ENCODE results near the gene AGBL4.

GRCh38 chr1:49102752-49103151, 921.0 kb downstream of the AGBL4 start:
- TF ChIP-seq, protein P1, sequence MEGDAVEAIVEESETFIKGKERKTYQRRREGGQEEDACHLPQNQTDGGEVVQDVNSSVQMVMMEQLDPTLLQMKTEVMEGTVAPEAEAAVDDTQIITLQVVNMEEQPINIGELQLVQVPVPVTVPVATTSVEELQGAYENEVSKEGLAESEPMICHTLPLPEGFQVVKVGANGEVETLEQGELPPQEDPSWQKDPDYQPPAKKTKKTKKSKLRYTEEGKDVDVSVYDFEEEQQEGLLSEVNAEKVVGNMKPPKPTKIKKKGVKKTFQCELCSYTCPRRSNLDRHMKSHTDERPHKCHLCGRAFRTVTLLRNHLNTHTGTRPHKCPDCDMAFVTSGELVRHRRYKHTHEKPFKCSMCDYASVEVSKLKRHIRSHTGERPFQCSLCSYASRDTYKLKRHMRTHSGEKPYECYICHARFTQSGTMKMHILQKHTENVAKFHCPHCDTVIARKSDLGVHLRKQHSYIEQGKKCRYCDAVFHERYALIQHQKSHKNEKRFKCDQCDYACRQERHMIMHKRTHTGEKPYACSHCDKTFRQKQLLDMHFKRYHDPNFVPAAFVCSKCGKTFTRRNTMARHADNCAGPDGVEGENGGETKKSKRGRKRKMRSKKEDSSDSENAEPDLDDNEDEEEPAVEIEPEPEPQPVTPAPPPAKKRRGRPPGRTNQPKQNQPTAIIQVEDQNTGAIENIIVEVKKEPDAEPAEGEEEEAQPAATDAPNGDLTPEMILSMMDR (IDR thresholded peaks at IDR 0.05), result no peak
- no peak for TF ChIP-seq POLR2A (IDR thresholded peaks at IDR 0.05)

All from lower leg skin (tissue), 3 donors.